Neural cell (in vitro differentiated cells): ENCODE results near the gene SLX4IP. TPM values are rescaled to one million over a fixed set of nuclear protein-coding genes. Genes with fewer than 3 reads are reported as not detected.

Experiments used
- H2AFZ ChIP-seq: fragments of 200-600, 300-800 bp; sonication (generic), shearing (Covaris generic); 2 replicates; pipeline ENCODE4 v1.6.0; 2014; ENCODE audit warnings: low read depth, mild to moderate bottlenecking, antibody characterized with exemption, low read length, moderate library complexity
- H3F3A ChIP-seq: fragments of 200-600 bp; shearing (Covaris generic); 2 replicates; pipeline ENCODE4 v1.6.1; 2016; ENCODE audit warnings: mild to moderate bottlenecking, moderate library complexity, mixed read lengths, antibody characterized with exemption, low read length; ENCODE audit not compliant: insufficient read depth, poor library complexity, severe bottlenecking
- H3K27ac ChIP-seq: fragments of 200-600, 300-800 bp; sonication (generic), shearing (Covaris generic); 2 replicates; pipeline ENCODE4 v1.5.1; 2014; ENCODE audit warnings: mild to moderate bottlenecking, low read length, moderate library complexity
- H3K27me3 ChIP-seq: fragments of 300-800, 200-600 bp; sonication (generic), shearing (Covaris generic); 2 replicates; pipeline ENCODE4 v1.6.0; 2014; ENCODE audit warnings: mild to moderate bottlenecking, low read depth, low read length, moderate library complexity; ENCODE audit not compliant: insufficient read depth
- H3K36me3 ChIP-seq: fragments of 300-800, 200-600 bp; sonication (generic), shearing (Covaris generic); 2 replicates; pipeline ENCODE4 v1.5.1; 2014; ENCODE audit warnings: mild to moderate bottlenecking, antibody characterized with exemption, low read length, moderate library complexity; ENCODE audit not compliant: insufficient read depth
- H3K4me2 ChIP-seq: fragments of 300-800, 200-600 bp; sonication (generic), shearing (Covaris generic); 2 replicates; pipeline ENCODE4 v1.6.0; 2014; ENCODE audit warnings: mild to moderate bottlenecking, low read length
- H3K4me3 ChIP-seq: fragments of 300-800, 200-600 bp; sonication (generic), shearing (Covaris generic); 2 replicates; pipeline ENCODE4 v1.5.1; 2014; ENCODE audit warnings: mild to moderate bottlenecking, low read length, moderate library complexity
- H3K79me2 ChIP-seq: fragments of 200-600 bp; shearing (Covaris generic); replicated peaks from 2 replicates; pipeline ENCODE4 v1.6.0; 2014; ENCODE audit warnings: mild to moderate bottlenecking, low read length, moderate library complexity; ENCODE audit not compliant: insufficient read depth
- H3K9ac ChIP-seq: fragments of 300-800, 200-600 bp; sonication (generic), shearing (Covaris generic); 2 replicates; pipeline ENCODE4 v1.6.1; 2016; ENCODE audit warnings: mild to moderate bottlenecking, low read length, mixed read lengths
- H3K9me2 ChIP-seq: fragments of 200-600 bp; shearing (Covaris generic); 2 replicates; pipeline ENCODE4 v1.6.1; 2016; ENCODE audit warnings: mild to moderate bottlenecking, low read length, mixed read lengths; ENCODE audit not compliant: insufficient read depth
- H3K9me3 ChIP-seq: fragments of 200-600, 300-800 bp; sonication (generic), shearing (Covaris generic); 2 replicates; pipeline ENCODE4 v1.6.1; 2016; ENCODE audit warnings: mild to moderate bottlenecking, mixed run types, low read length, moderate library complexity, mixed read lengths
- H4K20me1 ChIP-seq: fragments of 200-600 bp; shearing (Covaris generic); 2 replicates; pipeline ENCODE4 v1.6.1; 2016; ENCODE audit warnings: mild to moderate bottlenecking, mixed run types; ENCODE audit not compliant: insufficient read depth
- CTCF ChIP-seq: fragments of 450-650 bp; IDR thresholded peaks from 2 replicates; pipeline ENCODE4 v1.5.1; 2014; ENCODE audit warnings: antibody characterized with exemption, mild to moderate bottlenecking, moderate library complexity; ENCODE audit not compliant: poor library complexity, severe bottlenecking
- EP300 ChIP-seq: fragments of 450-650 bp; conservative IDR thresholded peaks from 2 replicates; pipeline ENCODE4 v1.6.1; 2014; ENCODE audit warnings: antibody characterized with exemption, mild to moderate bottlenecking, moderate library complexity; ENCODE audit not compliant: poor library complexity, severe bottlenecking
- EZH2 ChIP-seq: fragments of 200-600, 300-800 bp; shearing (Covaris generic), sonication (generic); IDR thresholded peaks from 2 replicates; pipeline ENCODE4 v1.6.1; 2014; ENCODE audit warnings: antibody characterized with exemption, low read length, borderline replicate concordance, mild to moderate bottlenecking; ENCODE audit not compliant: insufficient read depth, poor library complexity, severe bottlenecking
- MXI1 ChIP-seq: fragments of 450-650 bp; conservative IDR thresholded peaks from 2 replicates; pipeline ENCODE4 v1.6.1; 2014; ENCODE audit warnings: antibody characterized with exemption, mild to moderate bottlenecking; ENCODE audit not compliant: poor library complexity, severe bottlenecking
- POLR2AphosphoS5 ChIP-seq: IDR thresholded peaks from 2 replicates; pipeline ENCODE4 v1.6.1; 2012
- RAD21 ChIP-seq: fragments of 450-650 bp; conservative IDR thresholded peaks from 2 replicates; pipeline ENCODE4 v1.6.1; 2014; ENCODE audit warnings: antibody characterized with exemption, mild to moderate bottlenecking, moderate library complexity
- REST ChIP-seq: IDR thresholded peaks from 2 replicates; pipeline ENCODE4 v1.6.1; 2012; ENCODE audit warnings: borderline replicate concordance
- SMC3 ChIP-seq: fragments of 450-650 bp; conservative IDR thresholded peaks from 2 replicates; pipeline ENCODE4 v1.6.1; 2014; ENCODE audit warnings: antibody characterized with exemption, mild to moderate bottlenecking, moderate library complexity; ENCODE audit not compliant: poor library complexity
- TAF1 ChIP-seq: IDR thresholded peaks from 2 replicates; pipeline ENCODE4 v1.6.1; 2012; ENCODE audit warnings: low read depth
- polyA plus RNA-seq: library from polyadenylated mRNA; depleted of rRNA; stranded (reverse); fragments of >200 nt; gene quantifications from 2 replicates; pipeline ENCODE4 v1.2.3, GENCODE V29; 2014

The SLX4IP gene
- polyA plus RNA-seq, 1 donor from 2014 or later: 6.4 TPM

GRCh38 chr20:10549511-10549910, 114.4 kb downstream of the SLX4IP start:
- no peaks in the 10 kb centered on the region for H3K79me2 ChIP-seq
- H2AFZ ChIP-seq: no peak overlapping the region
- H4K20me1 ChIP-seq: no peaks in the 10 kb centered on the region
- H3K9me3 ChIP-seq: no peaks in the 10 kb centered on the region
- H3F3A ChIP-seq: no peaks in the 10 kb centered on the region
- no peak overlapping the region for H3K4me3 ChIP-seq
- H3K27ac ChIP-seq: no peak overlapping the region
- no peaks in the 10 kb centered on the region for H3K9me2 ChIP-seq
- H3K4me2 ChIP-seq: no peak overlapping the region
- no peaks in the 10 kb centered on the region for H3K36me3 ChIP-seq
- TF ChIP-seq MXI1 (no peak), EZH2 (no peak), POLR2AphosphoS5 (no peak), TAF1 (no peak), EP300 (no peak), REST (no peak), RAD21 (no peak), CTCF (no peak), SMC3 (no peak)
- H3K27me3 ChIP-seq: no peaks in the 10 kb centered on the region
- H3K9ac ChIP-seq: no peak overlapping the region

- Histone ChIP-seq H3K27ac (no peak overlapping the region), H3K4me2 (no peak overlapping the region), H3K4me3 (no peak overlapping the region), H3K79me2 (no peaks in the 10 kb centered on the region), H3K9me3 (no peaks in the 10 kb centered on the region), H3K9me2 (no peaks in the 10 kb centered on the region), H3K9ac (no peak overlapping the region), H3K27me3 (no peaks in the 10 kb centered on the region), H3F3A (no peaks in the 10 kb centered on the region), H2AFZ (no peak overlapping the region), H4K20me1 (no peaks in the 10 kb centered on the region), H3K36me3 (no peaks in the 10 kb centered on the region)
- TF ChIP-seq TAF1 (no peak), REST (no peak), SMC3 (no peak), RAD21 (no peak), POLR2AphosphoS5 (no peak), MXI1 (no peak), EZH2 (no peak), EP300 (no peak), CTCF (no peak)
Observed at GRCh38 chr20:10550204-10551118, 115.4 kb downstream of the SLX4IP start.
